NCI-H1105 treated with DMSO at 0.1 percent for 48 hours (cell line): ENCODE measurements around the gene MYH14.
"Not testable (repeated sequence)": the region's sequence is repeated elsewhere in the genome, so short reads cannot be mapped to it uniquely, and the experiment has no call there.

Experiments used
- DNase-seq: peaks from one replicate; lab custom pipeline; 2025; lab: John Stamatoyannopoulos, UW

Gene MYH14

DNA sequence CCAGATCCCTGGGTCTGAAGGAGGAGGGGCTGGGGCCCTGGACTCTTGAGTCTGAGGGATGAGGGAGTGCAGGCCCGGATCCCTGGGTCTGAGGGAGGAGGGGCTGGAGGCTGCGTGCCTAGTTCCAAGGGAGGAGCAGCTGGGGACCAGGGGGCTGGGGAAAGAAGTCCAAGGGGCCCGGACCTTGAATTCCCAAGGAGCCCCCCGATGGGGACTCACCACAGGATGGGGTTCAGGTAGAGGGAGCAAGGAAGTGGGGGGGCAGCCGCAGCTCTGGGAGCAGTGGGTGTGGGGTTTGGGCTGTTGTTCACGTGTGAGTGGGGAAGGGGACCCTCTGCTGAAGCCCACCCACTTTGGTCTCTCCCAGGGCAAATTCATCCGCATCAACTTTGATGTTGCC is 23.1 kb downstream of the MYH14 start:
- no peak for DNase-seq

DNA sequence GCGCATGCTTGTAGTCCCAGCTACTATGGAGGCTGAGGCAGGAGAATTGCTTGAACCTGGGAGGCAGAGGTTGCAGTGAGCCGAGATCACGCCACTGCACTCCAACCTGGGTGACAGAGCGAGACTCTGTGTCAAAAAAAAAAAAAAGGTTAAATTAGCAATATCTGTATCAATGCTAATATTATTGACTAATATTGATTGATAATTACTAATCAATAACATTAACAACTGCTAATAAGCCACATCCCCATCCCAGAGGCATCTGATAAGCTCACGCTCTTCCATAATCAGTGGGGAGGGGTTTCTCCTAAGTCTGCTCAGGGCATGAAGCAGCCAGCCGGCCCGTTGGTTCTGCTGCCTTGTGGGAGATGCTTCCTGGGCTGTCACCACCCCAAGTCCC is 24.7 kb downstream of the MYH14 start:
- DNase-seq = not testable (repeated sequence)

DNA sequence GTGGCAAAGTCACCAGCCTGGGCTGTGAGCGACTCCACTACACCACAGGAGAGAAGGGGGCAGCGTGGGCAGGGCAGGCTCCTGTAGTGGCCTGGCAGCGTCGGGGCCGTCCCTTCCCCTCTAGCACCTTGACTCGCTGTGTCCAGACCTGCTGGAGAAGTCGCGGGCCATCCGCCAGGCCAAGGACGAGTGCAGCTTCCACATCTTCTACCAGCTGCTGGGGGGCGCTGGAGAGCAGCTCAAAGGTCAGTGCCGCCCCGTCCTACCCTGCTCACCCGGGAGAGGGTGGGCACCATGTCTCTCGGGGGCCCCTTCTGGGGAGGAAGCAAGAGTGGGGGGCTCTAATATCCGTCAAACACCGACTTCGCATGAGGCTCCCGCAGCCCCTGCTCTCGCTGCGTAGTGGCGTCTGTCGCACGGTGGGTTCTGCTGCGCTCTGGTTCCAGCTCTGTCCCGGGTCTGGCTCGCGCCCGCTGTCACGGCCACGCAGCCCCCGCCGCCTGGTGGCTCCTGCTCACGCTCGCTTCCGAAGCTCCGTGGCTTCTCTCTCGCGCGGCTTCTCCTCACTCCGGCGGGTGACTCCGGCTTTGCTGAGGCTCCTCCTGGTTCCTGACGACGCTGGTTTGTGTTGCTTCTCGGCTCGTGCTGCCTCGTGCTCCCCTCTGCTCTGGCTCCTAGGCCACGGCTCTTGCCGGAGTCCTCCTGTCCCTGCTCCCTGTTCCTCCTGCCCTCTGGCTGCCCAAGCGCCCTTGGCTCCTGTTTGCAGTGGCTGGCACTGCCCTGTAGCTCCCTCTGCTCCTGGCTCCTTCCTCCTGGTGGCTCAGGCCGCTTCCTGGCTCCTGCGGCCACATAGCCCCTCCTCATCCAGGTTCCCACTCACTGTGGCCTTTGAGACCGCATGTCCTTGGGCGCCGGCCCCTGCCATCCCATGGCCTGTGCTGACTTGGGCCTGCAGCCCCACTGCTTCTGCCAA is 27.2 kb downstream of the MYH14 start:
- DNase-seq = no peak

DNA sequence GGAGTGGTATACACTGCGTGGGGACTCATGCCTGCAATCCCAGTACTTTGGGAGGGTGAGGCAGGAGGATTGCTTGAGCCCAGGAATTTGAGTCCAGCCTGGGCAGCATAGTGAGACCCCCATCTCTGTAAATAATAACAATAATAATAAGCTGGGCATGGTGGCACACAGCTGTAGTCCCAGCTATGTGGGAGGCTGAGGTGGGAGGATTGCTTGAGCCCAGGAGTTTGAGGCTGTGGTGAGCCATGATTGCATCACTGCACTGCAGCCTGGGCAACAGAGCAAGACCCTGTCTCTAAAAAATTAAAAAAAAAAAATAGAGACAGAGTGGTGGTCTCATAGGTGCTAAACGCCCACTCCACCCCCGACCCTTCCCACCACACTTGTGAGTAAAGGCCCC is 28.0 kb downstream of the MYH14 start:
- DNase-seq = not testable (repeated sequence)

DNA sequence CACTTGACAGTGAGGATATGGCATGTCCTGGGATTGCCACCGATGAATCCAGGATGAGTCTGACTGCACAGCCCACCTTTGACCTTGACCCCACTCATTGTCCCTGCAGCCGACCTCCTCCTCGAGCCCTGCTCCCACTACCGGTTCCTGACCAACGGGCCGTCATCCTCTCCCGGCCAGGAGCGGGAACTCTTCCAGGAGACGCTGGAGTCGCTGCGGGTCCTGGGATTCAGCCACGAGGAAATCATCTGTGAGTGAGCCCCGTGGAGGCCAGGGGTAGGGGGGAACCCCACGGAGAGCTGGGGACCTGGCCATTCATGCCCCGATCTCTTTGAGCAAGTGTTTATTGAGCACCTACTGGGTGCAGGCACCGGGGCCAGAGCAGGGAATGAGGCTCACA is 28.4 kb downstream of the MYH14 start:
- no peak for DNase-seq

DNA sequence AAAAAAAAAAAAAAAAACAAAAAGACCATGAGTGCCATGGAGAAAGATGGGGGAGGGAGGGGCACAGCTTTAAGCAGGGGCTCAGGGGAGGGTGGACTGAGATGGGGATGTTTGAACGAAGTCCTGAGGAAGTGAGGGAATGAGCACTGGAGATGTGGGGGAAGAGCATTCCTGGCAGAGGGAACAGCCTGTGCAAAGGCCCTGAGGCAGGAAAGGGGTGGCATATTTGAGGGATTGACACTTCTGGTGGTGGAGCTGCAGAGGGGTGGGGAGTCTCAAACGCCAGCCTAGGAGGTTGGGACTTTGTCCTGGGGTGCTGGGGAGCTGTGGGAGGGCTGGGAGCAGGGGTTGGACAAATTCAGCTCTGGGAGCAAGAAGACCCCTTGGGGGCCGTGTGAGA is 29.2 kb downstream of the MYH14 start:
- DNase-seq = no peak

DNA sequence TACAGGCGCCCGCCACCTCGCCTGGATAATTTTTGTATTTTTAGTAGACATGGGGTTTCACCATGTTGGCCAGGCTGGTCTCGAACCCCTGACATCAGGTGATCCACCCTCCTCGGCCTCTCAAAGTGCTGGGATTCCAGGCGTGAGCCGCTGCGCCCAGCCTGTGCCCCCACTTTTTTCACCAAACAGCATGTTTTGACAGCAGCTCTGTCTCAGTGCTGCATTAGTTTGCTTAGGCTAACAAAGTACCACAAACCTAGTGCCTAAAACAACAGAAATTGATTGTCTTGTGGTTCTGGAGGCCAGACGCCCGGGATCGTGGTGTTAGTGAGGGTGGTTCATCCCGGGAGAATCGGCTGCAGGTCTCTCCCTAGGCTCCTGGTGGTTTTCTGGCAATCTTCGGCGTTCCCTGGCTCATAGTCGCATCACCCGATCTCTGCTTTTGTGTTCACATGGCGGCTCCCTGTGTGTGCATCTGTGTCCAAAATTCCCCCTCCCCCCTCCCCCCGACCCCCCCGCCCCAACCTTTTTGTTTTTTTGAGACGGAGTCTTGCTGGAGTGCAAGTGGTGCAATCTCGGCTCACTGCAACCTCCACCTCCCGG is 30.0 kb downstream of the MYH14 start:
- no peak for DNase-seq

DNA sequence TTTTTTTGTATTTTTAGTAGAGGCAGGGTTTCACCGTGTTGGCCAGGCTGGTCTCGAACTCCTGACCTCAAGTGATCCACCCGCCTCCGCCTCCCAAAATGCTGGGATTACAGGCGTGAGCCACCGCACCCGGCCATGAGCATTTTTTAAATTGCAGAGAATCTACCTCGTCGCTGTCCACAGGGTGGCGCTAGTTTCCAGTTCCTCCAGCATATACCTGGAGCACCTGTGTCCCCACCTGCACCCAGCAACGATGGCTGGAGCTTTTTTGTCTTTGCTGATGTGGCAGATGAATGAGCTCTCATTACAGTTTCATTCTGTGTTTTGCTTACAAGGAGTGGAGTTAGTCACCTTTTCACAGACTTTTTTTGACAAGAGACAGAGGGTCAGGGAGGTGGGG is 34.1 kb downstream of the MYH14 start:
- DNase-seq = not testable (repeated sequence)

DNA sequence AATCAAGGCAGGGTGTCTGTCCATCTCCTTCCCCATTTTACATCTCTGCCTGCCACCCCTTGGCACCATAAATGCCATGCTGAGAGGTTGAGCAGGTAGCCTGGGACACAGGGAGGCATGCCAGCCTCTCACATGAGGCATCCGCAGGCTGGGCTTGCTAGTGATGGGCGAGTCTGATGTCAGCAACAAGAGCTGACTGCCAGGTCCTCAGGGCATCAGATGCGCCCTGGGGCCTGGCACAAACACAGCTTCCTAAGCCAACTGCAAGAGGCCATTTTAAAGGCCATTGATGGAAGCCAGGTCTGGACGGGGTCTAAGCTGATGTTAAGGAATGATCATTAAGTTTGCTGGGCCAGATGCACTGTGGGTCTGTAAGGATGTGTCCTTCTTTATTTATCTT is 34.6 kb downstream of the MYH14 start:
- DNase-seq = no peak

DNA sequence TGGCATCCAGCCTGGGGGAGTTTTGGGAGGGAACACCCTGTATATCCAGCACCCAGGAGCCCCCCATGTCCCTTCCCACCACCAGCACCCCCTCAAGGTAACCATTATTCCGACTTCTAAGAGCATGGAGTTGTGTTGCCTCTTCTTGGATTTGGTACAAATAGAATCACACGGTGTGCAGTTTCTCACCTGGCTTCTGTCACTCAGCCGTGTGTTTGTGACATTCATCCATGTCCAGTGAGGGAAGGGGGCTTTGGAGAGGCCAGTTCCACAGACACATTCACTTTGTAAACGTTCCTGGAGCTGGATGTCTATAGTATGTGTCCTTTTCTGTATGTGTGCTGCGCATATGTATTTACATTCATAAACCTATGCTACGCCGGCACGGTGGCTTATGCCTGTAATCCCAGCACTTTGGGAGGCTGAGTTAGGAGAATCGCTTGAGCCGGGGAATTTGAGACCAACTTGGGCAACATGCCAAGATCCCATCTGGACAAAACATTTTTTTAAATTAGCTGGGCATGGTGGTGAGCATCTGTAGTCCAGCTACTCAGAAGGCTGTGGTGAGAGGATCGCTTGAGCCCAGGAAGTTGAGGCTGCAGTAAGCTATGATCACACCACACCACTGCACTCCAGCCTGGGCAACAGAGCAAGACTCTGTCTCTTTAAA is 36.6 kb downstream of the MYH14 start:
- no peak for DNase-seq

DNA sequence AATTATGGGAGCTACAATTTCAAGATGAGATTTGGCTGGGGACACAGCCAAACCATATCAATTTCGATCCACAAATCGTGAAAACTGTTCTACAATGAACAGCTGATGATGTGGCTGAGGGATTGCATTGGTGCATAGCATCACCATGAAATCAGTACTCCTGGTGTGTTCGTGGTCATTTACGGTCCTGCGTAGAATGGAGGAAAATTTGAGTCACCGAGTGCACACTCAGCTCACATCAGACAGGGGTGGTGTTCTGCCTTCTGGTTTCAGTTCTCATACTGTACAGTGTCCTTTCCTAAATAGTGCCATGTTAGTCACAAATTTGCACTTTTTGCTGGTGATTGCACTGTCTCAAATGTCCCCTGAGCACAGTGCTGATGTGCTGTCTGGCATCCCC is 39.2 kb downstream of the MYH14 start:
- DNase-seq = no peak

DNA sequence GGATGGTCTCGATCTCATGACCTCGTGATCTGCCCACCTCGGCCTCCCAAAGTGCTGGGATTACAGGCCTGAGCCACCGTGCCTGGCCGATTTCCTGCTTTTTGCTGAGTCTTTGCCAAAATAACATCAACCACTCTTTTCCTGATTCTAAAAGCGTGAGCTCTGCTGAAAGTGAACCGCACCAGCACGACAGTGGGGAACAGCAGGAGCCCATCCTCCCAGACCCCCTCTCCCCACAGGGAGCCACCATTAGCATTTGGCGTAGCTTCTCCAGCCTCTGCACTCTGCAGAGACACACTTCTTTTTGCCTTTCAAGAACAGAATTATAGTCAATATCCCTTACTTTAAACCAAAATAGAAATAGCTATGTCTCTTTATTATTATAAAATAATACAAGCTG is 41.3 kb downstream of the MYH14 start:
- no peak for DNase-seq

DNA sequence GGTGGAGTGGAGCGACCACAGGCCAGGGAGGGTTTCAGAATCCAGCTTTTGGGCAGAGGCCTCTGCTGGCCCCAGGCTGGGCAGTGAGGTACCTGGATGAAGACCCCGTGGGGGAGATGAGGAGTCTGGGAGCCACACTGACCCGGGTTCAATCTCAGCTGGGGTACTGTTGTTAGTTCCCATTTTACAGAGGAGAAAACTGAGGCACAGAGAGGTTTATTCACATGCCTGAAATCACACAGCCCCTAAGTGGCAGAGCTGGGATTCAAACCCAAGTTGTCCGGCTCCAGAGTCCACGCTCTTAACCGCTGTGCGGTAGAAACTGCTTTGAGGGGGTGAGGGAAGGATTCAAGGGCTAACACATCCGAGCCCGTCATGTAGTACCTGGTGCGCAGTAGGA is 45.0 kb downstream of the MYH14 start:
- no peak for DNase-seq

DNA sequence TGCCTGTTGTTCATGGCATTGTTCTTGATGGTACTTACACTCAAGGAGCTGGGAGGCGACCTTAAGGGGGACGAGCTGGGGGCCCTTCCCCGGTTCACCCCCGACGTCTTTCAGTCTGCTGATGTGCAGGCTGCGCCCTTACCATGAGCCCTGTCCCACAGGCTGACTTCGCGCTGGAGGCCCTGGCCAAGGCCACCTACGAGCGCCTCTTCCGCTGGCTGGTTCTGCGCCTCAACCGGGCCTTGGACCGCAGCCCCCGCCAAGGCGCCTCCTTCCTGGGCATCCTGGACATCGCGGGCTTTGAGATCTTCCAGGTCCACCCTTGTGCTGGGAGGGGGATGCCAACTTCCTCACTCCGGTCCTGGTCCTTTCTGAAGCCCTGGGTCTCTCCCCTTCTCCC is 45.4 kb downstream of the MYH14 start:
- no peak for DNase-seq

DNA sequence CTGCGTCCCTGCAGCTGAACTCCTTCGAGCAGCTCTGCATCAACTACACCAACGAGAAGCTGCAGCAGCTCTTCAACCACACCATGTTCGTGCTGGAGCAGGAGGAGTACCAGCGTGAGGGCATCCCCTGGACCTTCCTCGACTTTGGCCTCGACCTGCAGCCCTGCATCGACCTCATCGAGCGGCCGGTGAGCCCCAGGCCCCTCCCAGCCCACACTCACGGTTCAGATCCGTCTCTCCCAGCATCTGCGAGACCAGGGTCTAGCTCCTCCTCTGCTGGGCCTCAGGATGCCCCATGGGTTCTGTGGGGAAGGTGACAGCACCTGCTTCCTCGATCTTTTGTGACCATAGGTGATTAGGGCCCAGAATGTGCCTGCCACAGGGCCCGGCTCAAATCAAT is 46.2 kb downstream of the MYH14 start:
- no peak for DNase-seq

DNA sequence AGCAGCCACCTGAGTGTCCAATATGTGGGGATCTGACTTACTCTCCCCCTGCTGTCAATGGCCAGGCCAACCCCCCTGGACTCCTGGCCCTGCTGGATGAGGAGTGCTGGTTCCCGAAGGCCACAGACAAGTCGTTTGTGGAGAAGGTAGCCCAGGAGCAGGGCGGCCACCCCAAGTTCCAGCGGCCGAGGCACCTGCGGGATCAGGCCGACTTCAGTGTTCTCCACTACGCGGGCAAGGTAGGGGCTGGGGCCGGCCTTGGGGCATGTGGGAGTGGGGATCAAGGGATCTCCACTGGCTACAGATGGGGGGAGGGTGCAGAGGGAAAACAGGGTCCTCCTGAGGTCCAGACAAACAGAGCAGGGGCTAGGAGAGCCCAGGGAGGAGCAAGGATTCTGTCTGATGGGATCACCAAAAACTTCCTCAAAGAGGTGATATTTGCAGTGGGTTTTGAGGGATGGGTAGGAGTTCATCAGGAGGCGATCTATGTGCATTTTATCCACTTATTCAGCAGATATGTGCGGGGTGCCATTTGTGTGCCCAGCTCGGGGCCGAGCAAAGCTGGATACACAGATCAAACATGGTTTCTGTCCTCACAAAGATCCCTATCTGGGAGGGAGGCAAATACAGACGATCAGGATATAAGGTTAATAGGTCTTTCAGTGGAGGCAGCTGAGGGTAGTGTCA is 47.2 kb downstream of the MYH14 start:
- no peak for DNase-seq

DNA sequence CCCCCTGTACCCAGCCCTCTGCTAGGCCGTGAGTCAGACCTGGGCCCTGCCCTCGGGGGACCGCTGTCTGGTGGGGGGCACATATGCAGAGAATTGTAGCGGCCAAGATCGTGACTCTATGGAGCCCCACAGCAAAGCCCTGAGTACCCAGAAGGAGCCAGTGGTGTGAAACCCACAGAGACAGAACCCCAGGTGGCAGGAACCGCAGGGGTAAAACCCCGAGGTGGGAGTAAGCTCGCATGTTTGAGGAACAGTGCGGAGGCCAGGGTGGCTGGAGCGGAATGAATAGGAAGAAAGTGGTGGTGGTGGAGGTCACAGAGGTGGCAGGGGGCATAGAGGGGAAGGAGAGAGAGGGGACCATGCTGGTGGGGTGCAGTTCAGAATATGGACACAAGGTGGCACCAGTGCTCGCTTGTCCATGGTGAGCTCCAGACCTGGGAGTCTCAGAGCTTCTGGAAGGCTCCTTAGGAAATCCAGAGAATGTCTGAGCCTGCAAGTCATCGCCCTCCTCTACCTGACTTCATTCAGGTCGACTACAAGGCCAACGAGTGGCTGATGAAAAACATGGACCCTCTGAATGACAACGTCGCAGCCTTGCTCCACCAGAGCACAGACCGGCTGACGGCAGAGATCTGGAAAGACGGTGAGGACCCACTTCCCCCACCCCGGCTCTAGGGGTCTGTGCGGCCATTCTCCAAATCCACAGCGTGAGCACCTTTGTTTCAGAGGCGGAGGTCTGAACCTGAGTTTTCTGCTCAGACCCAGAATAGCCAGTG is 48.9 kb downstream of the MYH14 start:
- DNase-seq = no peak

DNA sequence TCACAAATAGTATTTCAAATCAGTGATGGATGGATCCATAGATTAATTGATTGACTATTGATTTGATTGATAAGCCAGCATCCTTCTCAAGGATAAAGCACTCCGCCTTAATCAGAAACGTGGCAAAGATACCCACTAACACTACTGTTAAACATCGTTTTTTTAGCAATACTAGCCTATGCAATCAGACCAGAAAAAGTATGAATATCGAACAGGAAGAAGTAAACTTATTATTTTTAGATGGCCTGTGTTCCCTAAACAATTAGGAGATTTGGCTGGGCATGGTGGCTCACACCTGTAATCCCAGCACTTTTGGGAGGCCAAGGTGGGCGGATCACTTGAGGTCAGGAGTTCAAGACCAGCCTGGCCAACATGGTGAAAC is 49.5 kb downstream of the MYH14 start:
- DNase-seq = no peak

DNA sequence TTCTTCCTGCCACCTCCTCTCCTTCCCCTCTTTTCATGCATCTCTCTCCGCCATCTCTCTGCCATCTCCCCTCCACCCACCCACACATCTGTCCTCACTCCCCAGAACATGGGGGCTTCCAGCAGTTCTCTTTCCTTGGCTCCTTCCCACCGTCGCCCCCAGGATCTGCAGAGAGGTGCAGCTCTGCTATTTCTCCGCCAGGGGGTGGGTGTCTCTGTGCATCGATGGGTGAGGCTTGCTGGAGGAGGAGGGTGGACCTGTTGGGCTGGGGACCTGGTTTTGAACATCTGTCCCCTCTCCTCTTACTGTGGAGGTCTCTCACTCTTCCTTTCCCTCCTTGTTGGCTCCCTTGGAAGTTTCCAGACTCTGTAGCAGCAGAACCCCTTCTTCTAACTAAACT is 51.7 kb downstream of the MYH14 start:
- no peak for DNase-seq

DNA sequence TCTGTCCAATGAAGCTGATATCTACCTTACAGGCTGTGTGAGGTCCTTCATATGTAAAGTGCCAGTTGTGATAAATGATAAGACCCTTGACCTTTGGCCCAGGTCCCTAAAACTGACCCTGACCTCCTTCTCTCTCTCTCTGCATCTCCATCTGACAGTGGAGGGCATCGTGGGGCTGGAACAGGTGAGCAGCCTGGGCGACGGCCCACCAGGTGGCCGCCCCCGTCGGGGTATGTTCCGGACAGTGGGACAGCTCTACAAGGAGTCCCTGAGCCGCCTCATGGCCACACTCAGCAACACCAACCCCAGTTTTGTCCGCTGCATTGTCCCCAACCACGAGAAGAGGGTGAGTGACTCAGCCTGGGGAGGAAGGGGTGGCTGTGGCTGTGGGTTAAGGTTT is 53.7 kb downstream of the MYH14 start:
- DNase-seq = no peak

DNA sequence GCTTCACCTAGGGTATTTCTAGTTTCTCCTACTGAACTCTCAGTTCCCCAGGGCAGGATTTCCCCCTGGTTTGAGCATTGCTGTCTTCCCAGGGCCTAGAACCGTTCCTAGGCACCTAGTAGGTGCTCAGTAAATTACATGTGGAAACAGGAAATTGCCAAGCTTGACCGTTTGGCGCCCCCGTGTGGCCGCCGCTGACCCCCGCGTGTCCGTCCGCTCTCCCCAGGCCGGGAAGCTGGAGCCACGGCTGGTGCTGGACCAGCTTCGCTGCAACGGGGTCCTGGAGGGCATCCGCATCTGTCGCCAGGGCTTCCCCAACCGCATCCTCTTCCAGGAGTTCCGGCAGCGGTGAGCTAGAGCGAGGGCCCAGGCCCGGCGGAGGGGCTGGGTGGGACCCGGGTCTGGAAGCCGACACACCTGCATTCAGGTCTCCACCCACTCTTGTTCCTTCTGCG is 55.5 kb downstream of the MYH14 start:
- DNase-seq = no peak
